BE2C (cell line): ENCODE data around the gene SPON1.
"Not testable (repeated sequence)": the region's sequence is repeated elsewhere in the genome, so short reads cannot be mapped to it uniquely, and the experiment has no call there.

Experiments
- DNase-seq: peaks from one replicate; pipeline ENCODE4 v3.0.0-alpha.2; 2020
- H3K27me3 ChIP-seq: fragments of 250-450 bp; sonication (Bioruptor Pico); 2 replicates; pipeline ENCODE4 v1.5.1; 2020; ENCODE audit warnings: mild to moderate bottlenecking
- H3K36me3 ChIP-seq: fragments of 250-450 bp; sonication (Bioruptor Pico); 2 replicates; pipeline ENCODE4 v1.5.1; 2020; ENCODE audit warnings: mild to moderate bottlenecking
- H3K4me1 ChIP-seq: fragments of 250-450 bp; sonication (Bioruptor Pico); 2 replicates; pipeline ENCODE4 v1.5.1; 2020
- H3K4me3 ChIP-seq: 2 replicates; pipeline ENCODE4 v1.5.1; 2011; ENCODE audit warnings: low read depth, low read length
- H3K9me3 ChIP-seq: fragments of 250-450 bp; sonication (Bioruptor Pico); 2 replicates; pipeline ENCODE4 v1.5.1; 2020
- TF ChIP-seq, protein P1 (sequence below): IDR thresholded peaks from 2 replicates; pipeline ENCODE4 v1.5.1; 2012; ENCODE audit warnings: mild to moderate bottlenecking, low read depth, low read length

The SPON1 gene

DNA sequence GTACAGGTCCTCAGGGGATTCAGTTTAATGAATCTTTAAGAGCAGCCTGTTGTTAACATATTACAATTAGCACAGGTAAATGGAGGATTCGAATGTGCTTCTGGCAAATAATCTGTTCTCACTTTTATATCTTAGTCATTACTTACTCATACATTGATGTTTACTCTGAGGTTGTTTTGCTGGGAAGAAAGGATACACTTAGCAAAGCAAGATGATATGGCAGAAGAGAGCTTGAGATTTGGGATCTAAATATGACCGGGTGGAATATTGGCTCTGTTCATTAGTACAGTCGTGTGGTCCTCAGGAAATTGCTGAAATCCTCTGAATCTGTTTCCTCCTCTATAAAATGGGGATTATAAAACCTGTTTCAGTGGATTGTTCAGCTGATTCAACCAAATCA, 59.7 kb downstream of the SPON1 start:
- H3K27me3 ChIP-seq = no peaks in the 10 kb centered on the region
- H3K4me1 ChIP-seq = no peaks in the 10 kb centered on the region
- H3K36me3 ChIP-seq = no peaks in the 10 kb centered on the region
- TF ChIP-seq, protein P1, sequence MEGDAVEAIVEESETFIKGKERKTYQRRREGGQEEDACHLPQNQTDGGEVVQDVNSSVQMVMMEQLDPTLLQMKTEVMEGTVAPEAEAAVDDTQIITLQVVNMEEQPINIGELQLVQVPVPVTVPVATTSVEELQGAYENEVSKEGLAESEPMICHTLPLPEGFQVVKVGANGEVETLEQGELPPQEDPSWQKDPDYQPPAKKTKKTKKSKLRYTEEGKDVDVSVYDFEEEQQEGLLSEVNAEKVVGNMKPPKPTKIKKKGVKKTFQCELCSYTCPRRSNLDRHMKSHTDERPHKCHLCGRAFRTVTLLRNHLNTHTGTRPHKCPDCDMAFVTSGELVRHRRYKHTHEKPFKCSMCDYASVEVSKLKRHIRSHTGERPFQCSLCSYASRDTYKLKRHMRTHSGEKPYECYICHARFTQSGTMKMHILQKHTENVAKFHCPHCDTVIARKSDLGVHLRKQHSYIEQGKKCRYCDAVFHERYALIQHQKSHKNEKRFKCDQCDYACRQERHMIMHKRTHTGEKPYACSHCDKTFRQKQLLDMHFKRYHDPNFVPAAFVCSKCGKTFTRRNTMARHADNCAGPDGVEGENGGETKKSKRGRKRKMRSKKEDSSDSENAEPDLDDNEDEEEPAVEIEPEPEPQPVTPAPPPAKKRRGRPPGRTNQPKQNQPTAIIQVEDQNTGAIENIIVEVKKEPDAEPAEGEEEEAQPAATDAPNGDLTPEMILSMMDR = no peak
- no peak for DNase-seq
- H3K9me3 ChIP-seq = no peaks in the 10 kb centered on the region
- H3K4me3 ChIP-seq = no peak overlapping the region

DNA sequence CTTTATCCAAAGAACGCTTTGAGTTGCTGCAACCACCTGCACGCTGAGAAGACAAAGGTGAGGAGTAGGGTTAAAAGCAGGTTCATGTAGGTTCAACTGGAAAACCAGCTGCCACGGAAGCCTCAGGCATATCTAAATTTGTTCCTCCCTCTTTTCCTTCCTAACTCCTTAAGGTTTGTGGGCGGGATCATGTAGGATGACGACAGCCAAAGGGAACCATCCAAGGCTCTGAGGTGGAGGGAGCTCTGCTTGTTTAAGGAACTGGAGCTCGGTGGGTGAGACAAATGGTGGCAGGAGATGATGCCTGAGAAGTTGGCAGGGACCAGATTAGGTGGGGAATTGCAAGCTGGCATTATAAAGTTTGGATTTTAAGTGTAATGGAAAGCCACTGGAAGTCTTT, 60.3 kb downstream of the SPON1 start:
- no peak overlapping the region for H3K4me3 ChIP-seq
- no peak for DNase-seq
- H3K36me3 ChIP-seq = no peaks in the 10 kb centered on the region
- H3K27me3 ChIP-seq = no peaks in the 10 kb centered on the region
- no peaks in the 10 kb centered on the region for H3K9me3 ChIP-seq
- TF ChIP-seq, protein P1 = no peak
- no peaks in the 10 kb centered on the region for H3K4me1 ChIP-seq

DNA sequence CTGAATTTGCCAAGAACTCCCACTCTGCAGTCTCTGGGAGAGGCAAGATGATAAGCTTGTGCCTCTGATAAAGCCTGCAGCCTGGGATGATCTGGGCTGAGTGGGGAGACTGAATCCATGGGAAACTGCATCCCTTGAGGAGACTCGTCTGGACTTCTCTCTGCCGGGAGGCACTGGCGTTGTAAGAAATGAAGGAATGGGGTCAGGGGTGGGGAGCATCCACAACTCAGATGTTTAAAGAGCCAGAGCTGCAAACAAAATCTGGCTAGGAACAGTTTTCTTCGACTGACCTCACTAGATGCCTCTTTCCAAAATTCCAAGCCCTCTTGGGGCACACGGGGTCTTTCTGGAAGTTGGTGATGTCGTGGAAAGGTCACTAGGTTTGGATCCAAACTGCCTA, 64.4 kb downstream of the SPON1 start:
- no peaks in the 10 kb centered on the region for H3K9me3 ChIP-seq
- no peak overlapping the region for H3K4me3 ChIP-seq
- no peak for DNase-seq
- TF ChIP-seq, protein P1 = no peak
- H3K36me3 ChIP-seq = no peaks in the 10 kb centered on the region
- no peaks in the 10 kb centered on the region for H3K27me3 ChIP-seq
- no peaks in the 10 kb centered on the region for H3K4me1 ChIP-seq

DNA sequence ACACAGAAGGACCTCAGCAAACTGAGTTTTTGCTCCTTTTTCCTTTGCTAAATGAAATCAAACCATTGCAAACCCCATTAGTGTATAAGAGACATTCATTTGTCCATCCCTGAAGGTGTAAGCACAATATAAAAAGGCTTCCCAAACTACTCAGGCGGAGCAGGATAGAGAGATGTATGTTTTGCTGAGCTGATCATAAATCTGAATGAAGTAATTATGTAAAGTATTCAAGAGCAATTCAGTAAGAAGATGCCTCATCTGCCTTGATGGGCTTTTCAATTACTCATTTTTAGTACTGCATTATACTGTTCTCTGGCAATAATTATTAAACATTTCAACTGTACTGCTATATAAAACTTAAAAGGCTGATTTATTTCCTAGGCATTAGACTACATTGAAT, 65.0 kb downstream of the SPON1 start:
- no peaks in the 10 kb centered on the region for H3K4me1 ChIP-seq
- H3K9me3 ChIP-seq = no peaks in the 10 kb centered on the region
- H3K4me3 ChIP-seq = no peak overlapping the region
- no peaks in the 10 kb centered on the region for H3K36me3 ChIP-seq
- DNase-seq = no peak
- no peaks in the 10 kb centered on the region for H3K27me3 ChIP-seq
- TF ChIP-seq, protein P1 = no peak

DNA sequence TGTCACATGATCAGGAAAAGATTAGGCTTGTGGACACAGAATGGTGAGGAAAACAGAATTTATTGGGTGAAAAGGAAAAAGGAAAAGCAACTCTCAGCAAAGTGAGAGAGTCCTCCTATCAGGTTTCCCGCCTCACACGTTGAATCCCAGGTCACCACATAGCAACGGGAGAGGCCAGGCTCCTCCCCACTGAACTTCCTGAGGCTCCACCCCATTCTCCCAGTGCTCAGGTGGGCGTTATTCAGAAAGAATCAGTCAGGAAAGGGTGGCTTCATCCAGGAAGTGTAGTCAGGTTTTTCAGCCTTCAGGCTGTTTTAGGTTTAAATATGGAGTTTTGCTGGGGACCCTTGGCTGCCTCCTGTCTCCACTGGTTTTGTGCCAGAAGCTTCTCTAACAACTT, 66.9 kb downstream of the SPON1 start:
- H3K27me3 ChIP-seq = no peaks in the 10 kb centered on the region
- no peaks in the 10 kb centered on the region for H3K36me3 ChIP-seq
- no peak for DNase-seq
- H3K4me1 ChIP-seq = no peaks in the 10 kb centered on the region
- no peaks in the 10 kb centered on the region for H3K9me3 ChIP-seq
- no peak overlapping the region for H3K4me3 ChIP-seq
- TF ChIP-seq, protein P1 = no peak

DNA sequence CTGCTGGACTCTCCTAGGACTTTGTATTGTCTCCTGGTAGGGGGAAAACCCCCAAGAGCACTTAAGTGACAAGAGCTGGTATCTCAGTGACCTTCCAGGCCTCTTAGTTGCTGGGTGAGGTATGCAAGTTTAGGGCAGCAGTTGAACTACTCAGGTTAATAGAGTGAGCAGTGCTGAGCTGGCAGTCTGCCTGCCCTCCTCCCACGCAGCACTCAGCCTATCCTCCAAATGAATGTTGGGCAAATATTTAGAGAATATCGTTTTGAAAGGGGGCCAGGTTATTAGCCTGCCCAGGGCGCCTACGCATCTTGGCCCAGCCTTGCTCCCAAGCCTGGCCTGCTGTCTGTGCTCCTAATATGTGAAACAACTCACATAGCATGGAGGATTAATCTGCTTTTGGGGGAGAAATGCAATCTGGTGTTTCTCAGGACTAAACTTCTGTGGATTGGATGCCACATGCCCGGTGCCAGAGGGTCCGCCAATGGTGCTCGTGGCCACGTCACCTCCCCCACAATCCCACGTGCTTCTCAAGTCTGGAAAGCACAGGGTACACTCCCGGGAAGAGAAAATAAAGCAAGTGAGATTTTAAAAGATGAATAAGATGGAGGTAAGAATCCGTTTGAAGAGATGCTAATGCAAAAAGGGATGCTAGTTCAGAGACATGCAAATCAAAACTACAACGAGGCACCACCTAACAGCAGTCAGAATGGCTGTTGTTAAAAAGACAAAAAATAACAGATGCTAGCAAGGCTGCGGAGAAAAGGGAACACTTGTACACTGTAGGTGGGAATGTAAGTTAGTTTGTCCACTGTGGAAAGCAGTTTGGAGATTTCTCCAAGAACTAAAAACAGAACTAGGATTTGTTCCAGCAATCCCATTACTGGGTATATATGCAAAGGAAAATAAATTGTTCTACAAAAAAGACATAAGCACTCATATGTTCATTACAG, 67.7 kb downstream of the SPON1 start:
- Histone ChIP-seq H3K4me1 (no peaks in the 10 kb centered on the region), H3K4me3 (no peak overlapping the region), H3K9me3 (no peaks in the 10 kb centered on the region), H3K36me3 (no peaks in the 10 kb centered on the region), H3K27me3 (no peaks in the 10 kb centered on the region)
- no peak for DNase-seq
- TF ChIP-seq, protein P1 = no peak

DNA sequence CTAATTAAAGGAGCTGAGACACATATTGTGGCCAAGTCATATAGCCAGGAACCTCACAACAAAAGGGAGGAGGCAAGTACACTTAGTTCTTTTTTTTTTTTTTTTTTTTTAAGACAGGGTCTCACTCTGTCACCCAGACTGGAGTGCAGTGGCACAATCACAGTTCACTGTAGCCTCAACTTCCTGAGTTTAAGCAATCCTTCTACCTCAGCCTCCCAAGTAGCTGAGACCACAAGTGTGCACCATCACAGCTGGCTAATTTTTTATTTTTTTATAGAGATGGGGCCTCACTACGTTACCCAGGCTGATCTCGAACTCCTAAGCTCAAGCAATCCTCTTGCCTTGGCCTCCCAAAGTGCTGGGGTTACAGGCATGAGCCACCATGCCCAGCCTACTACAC, 73.0 kb downstream of the SPON1 start:
- DNase-seq, H3K4me1 ChIP-seq, H3K4me3 ChIP-seq, H3K9me3 ChIP-seq, H3K27me3 ChIP-seq, H3K36me3 ChIP-seq: not testable (repeated sequence)
